Mucosa of descending colon (tissue), 3 donors: ENCODE data around the gene SEPTIN8. TPM values are rescaled to one million over a fixed set of nuclear protein-coding genes. Genes with fewer than 3 reads are reported as not detected.
"Not testable (repeated sequence)": the region's sequence is repeated elsewhere in the genome, so short reads cannot be mapped to it uniquely, and the experiment has no call there.

Source experiments
- ATAC-seq: fragments of 200-7000 bp; cut with Tn5 transposase; one replicate; pipeline ENCODE4 v1.9.1; 2020; ENCODE audit warnings: mild to moderate bottlenecking, moderate library complexity
- DNase-seq, 3 donors: peaks; one replicate each; pipeline ENCODE4 v3.0.0-alpha.2; 2020
- H3K36me3 ChIP-seq: fragments of 200-600 bp; one replicate; pipeline ENCODE4 v1.8.0; 2021; ENCODE audit warnings: low read depth, mild to moderate bottlenecking
- H3K4me1 ChIP-seq: fragments of 200-600 bp; one replicate; pipeline ENCODE4 v1.8.0; 2021; ENCODE audit warnings: low read depth, mild to moderate bottlenecking
- H3K4me3 ChIP-seq: fragments of 200-600 bp; one replicate; pipeline ENCODE4 v1.8.0; 2021; ENCODE audit warnings: mild to moderate bottlenecking
- H3K9me3 ChIP-seq: fragments of 200-600 bp; one replicate; pipeline ENCODE4 v1.8.0; 2021; ENCODE audit warnings: mild to moderate bottlenecking
- intact Hi-C, 2 donors: fragments of 100-400 bp; cut with DNase I in 1 of 2; cut with micrococcal nuclease in 1 of 2; formaldehyde crosslinking; loops; one replicate each; pipeline versions ENCODE4 v1.11.0 to v1.11.1; 2022; cut with DNase I, micrococcal nuclease
- total RNA-seq, 3 donors: library from RNA; stranded (reverse); fragmentation: NEBNext Ultra II Directional in 2 of 3; extraction: Animal tissue kit (Norgen Biotek cat#: 25700) in 2 of 3; gene quantifications; one replicate each; pipeline versions ENCODE4 v1.2.1 to v1.2.4, GENCODE V29; 2021 to 2023
- TF ChIP-seq, protein P1 (sequence below): fragments of 200-600 bp; IDR thresholded peaks from one replicate; pipeline ENCODE4 v1.8.0; 2022; ENCODE audit warnings: antibody characterized with exemption, mild to moderate bottlenecking
- donor health status: DM: no; HTN: no; CAD: no; lungs with moderate emphysema.
- donor health status: DM: no; HTN: no; CAD: no.
- donor health status: DM: no; HTN: yes; CAD: no.

SEPTIN8 gene
- total RNA-seq, 3 donors from 2014 or later: 49.9 to 64.7 (median 61.1) TPM

DNA sequence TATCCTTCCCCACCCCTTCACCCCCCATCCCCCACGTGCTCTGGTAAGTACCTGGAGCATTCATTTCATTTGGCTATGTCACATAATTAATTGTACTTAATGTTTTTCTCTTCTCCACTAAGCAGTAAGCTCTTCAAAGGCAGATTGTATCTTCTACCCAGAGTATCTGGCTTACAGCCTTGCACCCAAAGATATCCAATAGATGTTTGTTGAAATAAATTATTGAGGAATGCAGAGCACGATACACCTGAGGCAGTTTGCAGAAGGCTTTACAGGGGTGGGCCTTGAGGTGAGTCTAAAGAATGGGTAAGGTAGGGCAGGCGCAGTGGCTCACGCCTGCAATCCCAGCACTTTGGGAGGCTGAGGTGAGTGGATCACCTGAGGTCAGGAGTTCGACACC lies 33.6 kb upstream of the SEPTIN8 start:
- Histone ChIP-seq H3K9me3 (no peaks in the 10 kb centered on the region), H3K4me1 (peaks cover 21% of the 10 kb centered on the region), H3K4me3 (no peak overlapping the region), H3K36me3 (no peaks in the 10 kb centered on the region)
- TF ChIP-seq, protein P1, sequence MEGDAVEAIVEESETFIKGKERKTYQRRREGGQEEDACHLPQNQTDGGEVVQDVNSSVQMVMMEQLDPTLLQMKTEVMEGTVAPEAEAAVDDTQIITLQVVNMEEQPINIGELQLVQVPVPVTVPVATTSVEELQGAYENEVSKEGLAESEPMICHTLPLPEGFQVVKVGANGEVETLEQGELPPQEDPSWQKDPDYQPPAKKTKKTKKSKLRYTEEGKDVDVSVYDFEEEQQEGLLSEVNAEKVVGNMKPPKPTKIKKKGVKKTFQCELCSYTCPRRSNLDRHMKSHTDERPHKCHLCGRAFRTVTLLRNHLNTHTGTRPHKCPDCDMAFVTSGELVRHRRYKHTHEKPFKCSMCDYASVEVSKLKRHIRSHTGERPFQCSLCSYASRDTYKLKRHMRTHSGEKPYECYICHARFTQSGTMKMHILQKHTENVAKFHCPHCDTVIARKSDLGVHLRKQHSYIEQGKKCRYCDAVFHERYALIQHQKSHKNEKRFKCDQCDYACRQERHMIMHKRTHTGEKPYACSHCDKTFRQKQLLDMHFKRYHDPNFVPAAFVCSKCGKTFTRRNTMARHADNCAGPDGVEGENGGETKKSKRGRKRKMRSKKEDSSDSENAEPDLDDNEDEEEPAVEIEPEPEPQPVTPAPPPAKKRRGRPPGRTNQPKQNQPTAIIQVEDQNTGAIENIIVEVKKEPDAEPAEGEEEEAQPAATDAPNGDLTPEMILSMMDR: no peak
- DNase-seq: no peak
- intact Hi-C loops: loop anchor here in 1 of 2 donors (10.0 kb wide), 1 partner anchor 426 kb away; no protein-coding TSS in a partner anchor
- no peak for ATAC-seq

GRCh38 chr5:132808866-132809265 lies 31.8 kb upstream of the SEPTIN8 start:
- DNase-seq: no peak
- Histone ChIP-seq H3K4me3 (no peak overlapping the region), H3K36me3 (no peaks in the 10 kb centered on the region), H3K9me3 (no peaks in the 10 kb centered on the region), H3K4me1 (peaks cover 21% of the 10 kb centered on the region)
- ATAC-seq: no peak
- TF ChIP-seq, protein P1: no peak
- intact Hi-C loops: no loop called here

DNA sequence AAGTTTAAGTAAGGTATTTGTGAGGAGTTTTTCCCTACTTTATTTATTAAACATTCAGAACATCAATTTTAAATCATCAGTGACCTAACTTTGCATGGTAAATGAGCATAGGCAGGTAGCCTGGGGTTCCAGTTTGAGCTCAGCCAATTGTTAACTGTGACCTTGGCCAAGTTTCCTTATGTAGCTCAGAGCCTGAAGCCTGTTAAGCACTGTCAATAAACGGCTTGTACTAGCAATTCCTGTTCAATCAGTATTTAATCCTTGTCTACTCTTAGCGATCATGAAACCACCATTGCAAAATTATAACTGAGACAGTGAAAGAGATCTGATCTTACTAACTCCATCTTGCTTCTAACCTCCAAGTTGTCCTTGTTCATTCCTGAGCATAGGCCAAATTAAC lies 31.4 kb upstream of the SEPTIN8 start:
- no peaks in the 10 kb centered on the region for H3K9me3 ChIP-seq
- TF ChIP-seq, protein P1: no peak
- intact Hi-C loops: no loop called here
- peak in 1 of 3 donors; percentile 34 for DNase-seq
- peaks cover 21% of the 10 kb centered on the region for H3K4me1 ChIP-seq
- H3K4me3 ChIP-seq: no peak overlapping the region
- H3K36me3 ChIP-seq: no peaks in the 10 kb centered on the region
- no peak for ATAC-seq

- Histone ChIP-seq H3K36me3 (no peaks in the 10 kb centered on the region), H3K4me1 (peaks cover 13% of the 10 kb centered on the region), H3K9me3 (no peaks in the 10 kb centered on the region), H3K4me3 (no peak overlapping the region)
- DNase-seq (peak; percentile 90 to 93 (median 91)), ATAC-seq (peak; percentile 99)
- intact Hi-C loops: no loop called here
- TF ChIP-seq, protein P1: peak; percentile 39
Measured at GRCh38 chr5:132807163-132807838, 30.3 kb upstream of the SEPTIN8 start.

- intact Hi-C loops, ATAC-seq, H3K9me3 ChIP-seq, H3K4me3 ChIP-seq, H3K36me3 ChIP-seq, DNase-seq: not testable (repeated sequence)
- peaks cover 13% of the 10 kb centered on the region for H3K4me1 ChIP-seq
Measured at GRCh38 chr5:132806804-132807162, 29.7 kb upstream of the SEPTIN8 start.

- ATAC-seq, intact Hi-C loops: not testable (repeated sequence)
- H3K4me1 ChIP-seq: peaks cover 13% of the 10 kb centered on the region
Measured at GRCh38 chr5:132805872-132806271, 28.8 kb upstream of the SEPTIN8 start.

GRCh38 chr5:132804219-132804618 lies 27.2 kb upstream of the SEPTIN8 start:
- H3K9me3 ChIP-seq, H3K36me3 ChIP-seq, intact Hi-C loops, DNase-seq, H3K4me3 ChIP-seq, ATAC-seq: not testable (repeated sequence)
- peaks cover 11% of the 10 kb centered on the region for H3K4me1 ChIP-seq

More at GRCh38 chr5:132805872-132806271, 28.8 kb upstream of the SEPTIN8 start:
- not testable (repeated sequence) for DNase-seq, H3K36me3 ChIP-seq, H3K4me3 ChIP-seq, H3K9me3 ChIP-seq

DNA sequence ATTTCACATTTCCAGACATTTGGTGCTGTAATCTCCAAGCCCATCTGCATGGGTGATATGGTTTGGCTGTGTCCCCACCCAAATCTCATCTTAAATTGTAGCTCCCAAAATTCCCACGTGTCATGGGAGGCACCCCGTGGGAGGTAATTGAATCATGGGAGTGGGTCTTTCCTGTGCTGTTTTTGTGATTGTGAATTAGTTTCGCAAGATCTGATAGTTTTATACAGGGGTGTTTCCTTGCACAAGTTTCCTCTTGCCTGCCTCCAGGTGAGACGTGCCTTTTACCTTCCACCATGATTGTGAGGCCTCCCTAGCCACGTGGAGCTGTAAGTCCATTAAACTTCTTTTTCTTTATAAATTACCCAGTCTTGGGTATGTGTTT lies 25.6 kb upstream of the SEPTIN8 start:
- intact Hi-C loops, H3K4me1 ChIP-seq, H3K4me3 ChIP-seq, DNase-seq, ATAC-seq, H3K9me3 ChIP-seq, H3K36me3 ChIP-seq: not testable (repeated sequence)
